ENCODE results near the gene P2RX1. TPM values are rescaled to one million over a fixed set of nuclear protein-coding genes. Genes with fewer than 3 reads are reported as not detected.
A peak's percentile ranks its signal among the peaks of the same experiment; 100 is the strongest.

Gene P2RX1
- total RNA-seq, 2 experiments from 2014 or later = 0.34 to 1.0 TPM

- no peak overlapping the region for H3K4me3 ChIP-seq (ENCODE audit: low read length)
- H3K27me3 ChIP-seq (ENCODE audit: control insufficient read depth in 1 of 2, insufficient read depth in 2 of 2, low read length in 2 of 2) = no peaks in the 10 kb centered on the region
- Mint-ChIP-seq H3K4me3 (no peak overlapping the region), H3K9me3 (no peaks in the 10 kb centered on the region), H3K27me3 (no peaks in the 10 kb centered on the region), H3K4me1 (ENCODE audit: low read depth) (no peaks in the 10 kb centered on the region), H3K27ac (no peak overlapping the region), H3K36me3 (ENCODE audit: low read depth) (peaks cover 75% of the 10 kb centered on the region)
- ChIA-PET POLR2A (interaction anchor here (3.3 kb wide), 1 partner anchor 17 kb away, joined by 16 read pairs; the partner anchor contains the start of gene ATP2A3), CTCF (interaction anchor here (1.1 kb wide), 1 partner anchor 33 kb away, joined by 3 read pairs; no protein-coding TSS in a partner anchor)
- ATAC-seq (ENCODE audit: poor library complexity) (no peak), DNase-seq (no peak)
- H3K4me1 ChIP-seq (ENCODE audit: insufficient read depth, low read length) = no peaks in the 10 kb centered on the region
- no peak overlapping the region for H3K27ac ChIP-seq (ENCODE audit: low read depth in 1 of 2, low read length in 2 of 2)
- no peak for TF ChIP-seq CTCF (IDR thresholded peaks at IDR 0.05)
- H3K9me3 ChIP-seq (ENCODE audit: control insufficient read depth in 1 of 2, insufficient read depth in 1 of 2, low read length in 2 of 2) = peaks cover 0 to 9% of the 10 kb centered on the region in 2 experiments
- intact Hi-C loops (cut with DNase I, micrococcal nuclease) = no loop called here
- H3K36me3 ChIP-seq (ENCODE audit: insufficient read depth, low read length) = peaks cover 93% of the 10 kb centered on the region
Observed at GRCh38 chr17:3947318-3947810, 31.1 kb upstream of the P2RX1 start.

DNA sequence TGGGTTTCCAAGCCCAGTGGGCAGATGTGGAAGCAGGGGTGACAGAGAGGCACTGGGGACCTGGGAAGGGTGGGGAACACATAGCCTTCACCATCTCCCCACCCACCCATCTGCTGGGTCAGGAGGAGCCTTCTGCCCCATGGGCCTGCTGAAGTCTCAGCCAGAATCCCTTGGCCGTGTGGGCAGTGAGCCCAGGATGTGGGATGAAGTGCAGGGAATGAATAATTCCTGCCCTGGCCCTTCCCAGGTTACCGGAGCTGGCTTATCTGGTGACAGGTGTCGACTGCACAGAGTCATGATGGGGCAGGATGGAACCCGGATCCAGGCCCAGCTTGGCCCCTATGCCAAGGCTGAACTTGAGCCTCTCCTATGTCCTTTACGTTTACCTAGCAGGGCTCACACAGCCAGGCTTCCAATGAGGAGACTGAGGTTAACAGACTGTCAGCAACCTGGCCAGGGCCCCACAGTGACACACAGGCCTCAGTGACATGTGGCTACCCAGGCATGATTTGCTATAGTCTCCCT is 30.5 kb upstream of the P2RX1 start:
- no peak for ATAC-seq (ENCODE audit: poor library complexity)
- TF ChIP-seq CTCF (IDR thresholded peaks at IDR 0.05) = no peak
- no peaks in the 10 kb centered on the region for H3K4me1 Mint-ChIP-seq (ENCODE audit: low read depth)
- POLR2A ChIA-PET = interaction anchor here (0.8 kb wide), 1 partner anchor 18 kb away, joined by 3 read pairs; no protein-coding TSS in a partner anchor
- H3K27me3 Mint-ChIP-seq = no peaks in the 10 kb centered on the region
- Histone ChIP-seq H3K9me3 (ENCODE audit: control insufficient read depth in 1 of 2, insufficient read depth in 1 of 2, low read length in 2 of 2) (peaks cover 0 to 9% of the 10 kb centered on the region in 2 experiments), H3K36me3 (ENCODE audit: insufficient read depth, low read length) (peaks cover 94% of the 10 kb centered on the region), H3K27me3 (ENCODE audit: control insufficient read depth in 1 of 2, insufficient read depth in 2 of 2, low read length in 2 of 2) (no peaks in the 10 kb centered on the region), H3K4me3 (ENCODE audit: low read length) (no peak overlapping the region), H3K4me1 (ENCODE audit: insufficient read depth, low read length) (no peaks in the 10 kb centered on the region), H3K27ac (ENCODE audit: low read depth in 1 of 2, low read length in 2 of 2) (no peak overlapping the region)
- intact Hi-C loops (cut with DNase I, micrococcal nuclease) = no loop called here
- H3K4me3 Mint-ChIP-seq = no peak overlapping the region
- H3K36me3 Mint-ChIP-seq (ENCODE audit: low read depth) = peaks cover 71% of the 10 kb centered on the region
- no peak overlapping the region for H3K27ac Mint-ChIP-seq
- no peak for DNase-seq
- H3K9me3 Mint-ChIP-seq = no peaks in the 10 kb centered on the region
- CTCF ChIA-PET = interaction anchor here (1.3 kb wide), 1 partner anchor 18 kb away, joined by 3 read pairs; no protein-coding TSS in a partner anchor

DNA sequence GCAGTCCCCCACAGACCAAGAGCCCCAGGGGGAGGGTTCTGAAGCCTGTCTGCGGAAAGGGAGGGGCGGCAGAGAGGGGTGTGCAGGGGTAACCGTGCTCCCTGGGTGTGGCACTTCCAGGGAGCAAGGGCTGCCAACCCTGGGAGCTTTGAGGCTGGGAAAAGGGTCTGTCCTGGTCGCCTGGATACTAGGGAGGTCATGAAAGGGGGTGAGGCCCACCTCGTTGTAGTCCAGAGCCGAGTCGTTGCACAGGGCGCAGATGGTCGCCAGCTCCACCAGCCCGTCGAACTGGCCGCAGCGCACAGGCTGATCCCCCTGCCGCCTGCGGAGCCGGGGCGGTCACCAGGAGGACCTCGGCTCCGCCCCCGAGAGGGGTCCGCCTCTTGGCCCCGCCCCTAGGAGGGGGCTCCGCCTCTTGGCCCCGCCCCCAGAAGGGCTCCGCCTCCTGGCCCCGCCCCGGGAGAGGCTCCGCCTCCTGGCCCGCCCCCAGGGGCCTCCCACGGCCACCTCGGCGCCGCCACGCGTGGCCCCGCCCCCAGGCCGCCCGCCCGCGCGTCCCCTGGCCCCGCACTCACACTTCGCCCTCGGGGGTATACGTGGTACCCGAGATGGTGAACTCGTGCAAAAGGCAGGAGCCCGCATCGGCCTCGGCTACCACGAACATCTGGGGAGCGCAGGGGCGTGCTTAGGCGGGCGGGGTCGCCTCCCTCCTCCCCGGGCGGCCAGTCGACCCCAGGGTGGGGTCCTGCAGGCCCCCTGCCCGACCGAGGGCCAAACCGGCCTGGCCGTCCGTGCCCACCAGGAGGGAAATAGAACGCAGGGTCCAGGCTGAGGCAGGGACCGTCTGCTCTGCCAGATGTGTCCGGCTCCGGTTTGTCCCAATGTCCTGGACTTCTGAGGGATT is 28.5 kb upstream of the P2RX1 start:
- Histone ChIP-seq H3K9me3 (ENCODE audit: control insufficient read depth in 1 of 2, insufficient read depth in 1 of 2, low read length in 2 of 2) (peaks cover 0 to 9% of the 10 kb centered on the region in 2 experiments), H3K27ac (ENCODE audit: low read depth in 1 of 2, low read length in 2 of 2) (no peak overlapping the region), H3K4me3 (ENCODE audit: low read length) (no peak overlapping the region), H3K36me3 (ENCODE audit: insufficient read depth, low read length) (peaks cover 94% of the 10 kb centered on the region), H3K27me3 (ENCODE audit: control insufficient read depth in 1 of 2, insufficient read depth in 2 of 2, low read length in 2 of 2) (no peaks in the 10 kb centered on the region), H3K4me1 (ENCODE audit: insufficient read depth, low read length) (no peaks in the 10 kb centered on the region)
- POLR2A ChIA-PET = interaction anchor here (0.7 kb wide), 1 partner anchor 10 kb away, joined by 3 read pairs; no protein-coding TSS in a partner anchor
- peak; percentile 96 for ATAC-seq (ENCODE audit: poor library complexity)
- DNase-seq = peak in 10 of 14 experiments; percentile 15 to 68 (median 38)
- intact Hi-C loops (cut with DNase I, micrococcal nuclease) = loop anchor here in 1 of 2 experiments (2.0 kb wide), 1 partner anchor 18 kb away; no protein-coding TSS in a partner anchor
- CTCF ChIA-PET = interaction anchor here (1.7 kb wide), 1 partner anchor 31 kb away, joined by 4 read pairs; no protein-coding TSS in a partner anchor
- Mint-ChIP-seq H3K9me3 (no peaks in the 10 kb centered on the region), H3K36me3 (ENCODE audit: low read depth) (peaks cover 83% of the 10 kb centered on the region), H3K27ac (no peak overlapping the region), H3K4me1 (ENCODE audit: low read depth) (no peaks in the 10 kb centered on the region), H3K27me3 (no peaks in the 10 kb centered on the region), H3K4me3 (no peak overlapping the region)
- no peak for TF ChIP-seq CTCF (IDR thresholded peaks at IDR 0.05)
